IPS DF 4.7 (cell line): ENCODE data around the gene HS2ST1.
"Not testable (repeated sequence)": the region's sequence is repeated elsewhere in the genome, so short reads cannot be mapped to it uniquely, and the experiment has no call there.

ENCODE experiments used
- DNase-seq: peaks from one replicate; pipeline ENCODE4 v3.0.0-alpha.2; 2013; ENCODE audit warnings: low spot score; ENCODE audit errors: extremely low read depth

HS2ST1 gene

DNA sequence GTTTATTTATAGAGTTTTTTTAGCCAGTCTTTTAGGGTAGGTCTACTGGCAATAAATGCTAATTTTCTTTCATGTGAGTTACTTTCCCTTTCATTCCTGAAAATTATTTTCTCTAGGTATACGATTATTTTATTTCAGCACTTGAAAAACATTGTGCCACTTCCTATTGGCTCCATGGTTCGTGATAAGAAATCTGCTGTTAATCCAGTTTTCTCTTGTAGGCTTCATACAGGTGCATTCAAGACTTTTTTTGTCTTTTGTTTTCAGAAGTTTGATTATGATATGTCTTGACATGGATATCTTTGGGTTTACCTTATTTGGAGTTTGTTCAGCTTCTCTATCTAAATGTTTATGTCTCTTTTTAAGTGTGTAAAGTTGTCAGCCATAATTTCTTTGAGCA is 148.3 kb downstream of the HS2ST1 start:
- no peak for DNase-seq

DNA sequence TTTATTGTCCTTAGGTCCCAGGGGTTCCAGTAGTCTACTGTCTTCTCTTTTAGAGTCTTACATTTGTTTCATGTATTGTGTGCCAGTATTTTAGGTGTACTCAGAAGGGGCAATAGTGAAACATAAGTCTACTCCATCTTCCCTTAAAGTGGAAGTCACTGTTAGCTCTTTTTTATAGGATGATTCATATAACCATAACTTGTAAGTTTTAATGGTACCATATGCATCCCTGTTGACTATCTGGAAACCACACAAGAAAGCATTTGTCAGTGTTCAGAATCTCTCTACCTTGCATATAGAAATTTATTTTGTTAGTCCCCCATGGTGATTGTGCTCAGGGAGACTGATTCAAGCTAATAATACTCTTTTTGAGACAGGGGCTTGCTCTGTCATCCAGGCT is 149.9 kb downstream of the HS2ST1 start:
- no peak for DNase-seq

- no peak for DNase-seq
These were observed 150.6 kb downstream of the HS2ST1 start for GRCh38 chr1:87064986-87065385.

GRCh38 chr1:87066708-87067107 is 152.3 kb downstream of the HS2ST1 start:
- not testable (repeated sequence) for DNase-seq

DNA sequence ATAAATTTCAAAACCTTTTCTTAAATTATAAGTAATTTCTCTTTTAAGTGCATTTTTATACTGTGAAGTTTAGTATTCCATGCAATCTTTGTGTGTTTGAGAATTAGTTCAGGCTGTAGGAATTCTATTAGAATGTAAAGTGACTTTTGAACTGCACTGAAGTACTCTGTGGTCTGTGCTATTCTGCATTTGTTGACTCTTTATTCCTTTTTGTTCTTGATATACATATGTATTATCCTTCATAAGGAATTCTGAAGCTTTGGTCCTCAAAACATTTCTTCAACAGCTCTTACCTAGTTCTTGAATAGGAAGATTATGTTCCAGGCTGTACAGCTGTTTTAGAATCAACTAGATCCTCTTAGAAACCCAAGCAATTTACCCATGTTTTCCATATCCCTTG is 158.0 kb downstream of the HS2ST1 start:
- DNase-seq: no peak

DNA sequence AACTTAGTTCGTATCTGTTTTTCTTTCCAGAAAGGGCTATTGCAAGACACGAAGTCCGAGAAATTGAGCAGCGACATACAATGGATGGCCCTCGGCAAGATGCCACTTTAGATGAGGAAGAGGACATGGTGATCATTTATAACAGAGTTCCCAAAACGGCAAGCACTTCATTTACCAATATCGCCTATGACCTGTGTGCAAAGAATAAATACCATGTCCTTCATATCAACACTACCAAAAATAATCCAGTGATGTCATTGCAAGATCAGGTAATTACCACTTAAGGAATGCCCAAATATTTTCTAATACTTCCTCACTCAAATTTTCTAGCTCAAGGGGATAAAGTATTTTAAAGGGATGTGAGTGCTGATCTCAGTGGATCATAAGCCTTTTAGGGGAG is 158.5 kb downstream of the HS2ST1 start:
- DNase-seq: no peak

GRCh38 chr1:87074001-87074795 is 159.8 kb downstream of the HS2ST1 start:
- DNase-seq: no peak

DNA sequence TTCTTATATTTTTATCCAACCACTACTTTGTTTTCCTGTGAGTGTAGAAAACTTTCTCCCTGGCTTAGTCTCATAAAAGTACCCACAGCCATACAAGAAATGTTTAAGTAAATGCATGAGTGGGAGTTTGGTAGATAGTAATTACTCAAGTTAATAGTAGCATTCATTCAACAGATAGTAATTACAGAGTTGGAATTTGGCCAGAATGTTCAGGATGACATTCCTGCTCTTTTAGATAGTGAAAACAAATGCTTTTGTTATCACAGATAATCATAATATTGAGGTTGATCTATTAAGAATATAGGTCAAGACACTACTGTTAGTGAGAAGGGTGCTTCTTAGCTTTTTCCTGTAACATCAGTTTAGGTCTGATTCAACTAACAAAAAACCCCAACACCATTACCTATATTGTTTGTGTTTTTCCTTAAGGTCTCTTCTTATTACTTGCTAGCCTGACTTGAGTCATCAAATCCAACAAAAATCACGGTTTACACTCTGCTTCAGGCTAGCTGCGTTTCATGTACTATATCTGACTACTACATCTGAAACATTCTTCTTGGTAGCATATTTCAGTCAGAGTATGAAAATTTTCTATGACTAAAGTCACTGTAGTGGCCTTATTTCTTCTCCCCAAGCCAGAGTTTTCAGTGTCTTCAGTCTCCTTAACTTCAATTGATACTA is 163.7 kb downstream of the HS2ST1 start:
- no peak for DNase-seq

DNA sequence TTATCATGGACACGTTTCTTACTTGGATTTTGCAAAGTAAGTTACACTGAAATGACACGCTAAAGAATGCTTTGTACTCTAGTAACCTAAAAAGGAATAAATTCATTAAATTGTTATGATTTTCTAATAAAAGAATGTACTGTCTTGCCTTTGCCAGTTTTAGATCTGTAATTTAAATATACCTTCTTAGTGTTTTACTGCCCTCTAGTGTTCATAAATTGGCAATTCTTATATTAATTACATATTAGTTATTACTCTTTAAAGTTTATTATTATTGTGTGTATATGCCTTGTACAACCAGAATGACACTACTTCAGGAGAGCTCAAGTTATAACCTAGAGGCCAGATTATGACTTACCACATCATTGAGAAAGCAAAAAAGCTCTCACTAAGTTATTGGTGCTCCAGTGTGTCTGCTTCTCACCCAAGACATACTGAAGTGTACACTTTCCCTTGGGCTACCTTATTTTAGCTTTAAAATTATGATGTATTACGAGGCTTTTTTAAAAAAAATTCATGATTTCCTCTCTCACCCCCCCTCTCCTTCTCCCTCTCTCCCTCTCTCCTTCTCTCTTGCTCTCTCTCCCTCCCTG is 169.9 kb downstream of the HS2ST1 start:
- no peak for DNase-seq

DNA sequence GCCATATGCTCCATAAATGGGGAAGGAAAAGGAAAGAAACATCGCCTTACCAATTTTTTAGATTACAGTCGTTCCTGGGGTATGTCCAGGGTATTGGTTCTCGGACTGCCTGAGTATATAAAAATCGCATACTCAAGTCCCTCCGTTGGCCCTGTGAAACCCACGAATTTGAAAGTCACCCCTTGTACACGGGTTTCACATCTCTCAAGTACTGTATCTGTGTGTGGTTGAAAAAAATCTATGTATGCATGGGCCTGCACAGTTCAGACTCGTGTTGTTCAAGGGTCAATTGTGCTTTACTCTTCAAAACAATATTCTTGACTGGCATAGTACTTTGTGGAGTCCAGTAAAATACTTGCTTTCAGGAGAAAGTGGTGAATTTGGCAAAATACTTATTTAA is 171.7 kb downstream of the HS2ST1 start:
- DNase-seq: no peak

- no peak for DNase-seq
These were observed 174.8 kb downstream of the HS2ST1 start for GRCh38 chr1:87089070-87089736.

DNA sequence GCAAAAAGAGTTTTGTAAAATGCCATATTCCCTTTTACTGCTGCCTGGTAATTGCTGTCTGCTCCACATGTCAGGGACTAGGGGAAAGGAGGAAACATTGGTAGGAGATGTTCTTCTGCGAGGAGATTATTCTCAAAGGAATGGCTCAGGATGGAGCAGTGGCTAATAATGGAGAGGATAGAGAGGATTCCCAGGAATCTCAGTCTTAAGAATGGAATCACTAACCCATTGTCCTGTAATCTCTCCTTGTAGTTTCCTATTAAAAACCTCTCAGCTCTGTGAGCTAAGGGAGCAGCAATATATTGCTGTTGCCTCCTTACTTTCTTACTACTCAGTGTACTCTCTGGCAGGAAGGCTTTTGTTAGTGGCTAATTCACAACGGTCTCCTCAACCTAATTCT is 175.4 kb downstream of the HS2ST1 start:
- no peak for DNase-seq

GRCh38 chr1:87091425-87091824 is 177.0 kb downstream of the HS2ST1 start:
- no peak for DNase-seq

DNA sequence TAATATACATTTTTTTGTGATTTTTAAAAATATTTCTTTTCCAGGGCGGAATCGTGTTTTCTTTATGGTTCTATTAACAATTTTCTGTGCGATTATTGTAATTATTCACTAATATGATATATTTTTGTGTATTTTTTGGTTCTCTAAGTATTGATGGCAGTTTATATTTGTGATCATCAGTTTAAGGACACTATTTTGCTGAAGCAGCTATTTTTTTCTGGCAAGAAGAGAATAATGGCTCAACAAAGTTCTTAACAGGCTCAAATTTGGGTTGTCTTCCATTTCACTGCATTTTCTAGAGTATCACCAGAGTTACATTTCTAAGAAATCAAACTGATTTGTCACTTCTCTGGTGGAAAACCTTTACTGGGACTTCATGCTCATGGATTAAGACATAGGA is 178.4 kb downstream of the HS2ST1 start:
- no peak for DNase-seq

GRCh38 chr1:87093286-87093685 is 178.9 kb downstream of the HS2ST1 start:
- DNase-seq: no peak

DNA sequence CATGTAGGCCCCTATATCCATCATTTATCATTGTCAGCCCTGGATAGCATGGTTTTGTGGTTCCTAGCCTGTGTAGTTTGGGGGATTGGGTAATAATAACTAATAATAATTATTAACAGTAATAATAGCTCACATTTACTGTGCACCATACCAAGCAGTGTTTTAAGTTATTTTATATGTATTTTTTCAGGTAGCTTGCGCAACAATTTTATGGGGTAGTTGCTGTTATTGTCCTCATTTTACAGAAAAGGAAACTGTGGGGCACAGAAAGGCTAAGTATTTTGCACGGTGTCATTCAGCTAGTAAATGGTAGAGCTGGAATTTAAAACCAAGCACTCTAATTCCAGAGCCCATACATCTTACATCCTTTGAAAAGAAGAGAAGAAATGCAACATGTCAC is 179.8 kb downstream of the HS2ST1 start:
- DNase-seq: no peak

DNA sequence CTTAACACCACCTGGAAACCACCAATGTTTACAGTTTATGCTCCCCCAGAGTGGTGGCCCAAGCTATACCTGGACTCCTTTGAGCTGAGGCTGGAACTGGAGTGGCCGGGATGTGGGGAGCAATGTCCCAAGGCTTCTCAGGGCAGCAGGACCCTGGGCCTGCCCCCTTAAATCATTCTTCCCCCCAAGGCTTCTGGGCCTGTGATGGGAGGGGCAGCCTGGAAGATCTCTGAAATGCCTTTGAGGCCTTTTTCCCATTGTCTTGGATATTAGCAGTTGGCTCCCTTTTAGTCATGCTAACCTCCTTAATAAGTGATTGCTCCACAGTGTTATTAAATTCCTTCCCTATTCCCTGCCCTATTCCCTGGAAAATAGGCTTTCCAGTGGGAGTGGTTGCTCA is 185.8 kb downstream of the HS2ST1 start:
- no peak for DNase-seq

DNA sequence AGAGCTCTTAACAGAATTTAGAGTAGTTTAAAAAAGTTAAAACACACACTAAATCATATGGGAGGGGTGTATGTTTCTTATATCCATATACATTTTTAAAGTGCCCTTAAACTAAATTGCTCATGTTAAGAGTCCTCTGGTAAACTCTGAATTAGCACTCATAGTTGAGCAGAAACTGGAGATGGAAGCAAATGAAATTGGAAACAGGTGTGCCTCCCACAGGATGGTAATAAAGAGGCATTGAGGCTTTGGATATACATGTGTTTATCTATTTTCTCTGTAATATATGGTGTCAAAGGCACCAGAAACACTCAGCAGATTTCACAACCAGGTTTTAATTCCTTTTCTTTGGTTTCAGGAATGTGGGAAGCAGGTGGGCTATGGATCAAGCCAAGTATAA is 188.6 kb downstream of the HS2ST1 start:
- no peak for DNase-seq

DNA sequence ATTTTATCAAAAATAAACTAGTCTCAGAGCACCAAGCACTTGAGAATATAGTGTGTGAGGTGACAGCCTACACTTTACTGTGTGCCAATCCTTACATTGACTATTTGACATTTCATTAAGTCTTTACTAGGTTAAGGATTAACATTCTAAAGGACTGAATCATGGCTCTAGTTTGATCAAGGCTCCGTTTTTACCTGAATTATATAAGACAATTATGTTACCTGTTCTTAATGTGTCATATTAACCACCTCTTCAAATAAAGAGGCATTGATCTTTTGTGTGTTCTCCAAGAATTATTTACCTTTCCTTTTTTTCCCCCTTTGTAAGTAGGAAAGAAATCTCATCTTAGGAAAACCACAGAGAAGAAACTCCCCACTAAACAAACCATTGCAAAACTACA is 189.7 kb downstream of the HS2ST1 start:
- DNase-seq: no peak

GRCh38 chr1:87104945-87105344 is 190.5 kb downstream of the HS2ST1 start:
- DNase-seq: no peak

DNA sequence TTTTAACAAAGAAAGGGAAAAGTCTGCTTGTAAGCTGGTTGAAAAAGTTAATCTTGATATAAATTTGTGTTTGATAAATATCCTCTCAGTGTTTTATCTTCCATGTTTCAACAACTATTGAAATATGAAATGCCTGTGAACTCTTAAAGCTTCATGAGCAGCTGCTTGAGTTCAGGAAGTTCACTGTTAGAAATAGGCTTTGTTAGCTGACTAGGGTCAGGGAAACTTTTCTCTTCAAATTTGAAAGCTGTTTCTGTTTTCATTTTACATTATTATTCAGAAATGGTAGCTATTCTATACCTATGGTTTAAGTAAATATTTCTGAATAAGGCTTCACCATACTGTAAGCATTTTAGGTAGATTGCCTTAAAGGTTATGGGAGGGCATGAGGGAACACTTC is 191.7 kb downstream of the HS2ST1 start:
- no peak for DNase-seq

GRCh38 chr1:87106867-87107266 is 192.4 kb downstream of the HS2ST1 start:
- no peak for DNase-seq
